ENCODE results near the gene CENPO. TPM values are rescaled to one million over a fixed set of nuclear protein-coding genes. Genes with fewer than 3 reads are reported as not detected.

Gene CENPO
- total RNA-seq, 1 donor: 26.3 TPM

GRCh38 chr2:24785671-24786321, 7.4 kb upstream of the CENPO start:
- TF ChIP-seq, protein P1, sequence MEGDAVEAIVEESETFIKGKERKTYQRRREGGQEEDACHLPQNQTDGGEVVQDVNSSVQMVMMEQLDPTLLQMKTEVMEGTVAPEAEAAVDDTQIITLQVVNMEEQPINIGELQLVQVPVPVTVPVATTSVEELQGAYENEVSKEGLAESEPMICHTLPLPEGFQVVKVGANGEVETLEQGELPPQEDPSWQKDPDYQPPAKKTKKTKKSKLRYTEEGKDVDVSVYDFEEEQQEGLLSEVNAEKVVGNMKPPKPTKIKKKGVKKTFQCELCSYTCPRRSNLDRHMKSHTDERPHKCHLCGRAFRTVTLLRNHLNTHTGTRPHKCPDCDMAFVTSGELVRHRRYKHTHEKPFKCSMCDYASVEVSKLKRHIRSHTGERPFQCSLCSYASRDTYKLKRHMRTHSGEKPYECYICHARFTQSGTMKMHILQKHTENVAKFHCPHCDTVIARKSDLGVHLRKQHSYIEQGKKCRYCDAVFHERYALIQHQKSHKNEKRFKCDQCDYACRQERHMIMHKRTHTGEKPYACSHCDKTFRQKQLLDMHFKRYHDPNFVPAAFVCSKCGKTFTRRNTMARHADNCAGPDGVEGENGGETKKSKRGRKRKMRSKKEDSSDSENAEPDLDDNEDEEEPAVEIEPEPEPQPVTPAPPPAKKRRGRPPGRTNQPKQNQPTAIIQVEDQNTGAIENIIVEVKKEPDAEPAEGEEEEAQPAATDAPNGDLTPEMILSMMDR (IDR thresholded peaks at IDR 0.05; ENCODE audit: insufficient read depth, low read depth, low read length): no peak
- H3K4me3 ChIP-seq (ENCODE audit: low read depth, low read length): no peak overlapping the region
- DNase-seq (ENCODE audit: low read depth): no peak

DNA sequence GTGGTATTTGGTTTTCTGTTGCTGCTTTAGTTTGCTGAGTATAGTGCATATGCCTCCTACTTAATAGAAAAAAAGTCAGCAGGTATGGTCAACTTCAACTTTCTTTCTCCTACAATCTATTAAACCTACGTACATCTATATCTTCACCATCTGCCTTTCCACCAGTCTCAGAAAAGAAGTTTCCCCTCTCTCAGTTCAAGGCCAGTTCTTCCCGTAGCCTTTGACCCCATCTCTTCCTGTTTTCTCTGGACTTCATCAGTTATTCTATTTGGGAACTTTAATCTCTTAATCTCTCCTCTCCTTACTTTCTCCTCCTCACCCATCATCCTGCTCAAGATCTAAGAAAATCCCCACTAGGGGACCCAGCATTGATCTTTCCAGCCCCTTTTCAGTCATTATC, 5.7 kb upstream of the CENPO start:
- no peak for DNase-seq (ENCODE audit: low read depth)
- no peak overlapping the region for H3K4me3 ChIP-seq (ENCODE audit: low read depth, low read length)
- TF ChIP-seq, protein P1 (IDR thresholded peaks at IDR 0.05; ENCODE audit: insufficient read depth, low read depth, low read length): no peak

DNA sequence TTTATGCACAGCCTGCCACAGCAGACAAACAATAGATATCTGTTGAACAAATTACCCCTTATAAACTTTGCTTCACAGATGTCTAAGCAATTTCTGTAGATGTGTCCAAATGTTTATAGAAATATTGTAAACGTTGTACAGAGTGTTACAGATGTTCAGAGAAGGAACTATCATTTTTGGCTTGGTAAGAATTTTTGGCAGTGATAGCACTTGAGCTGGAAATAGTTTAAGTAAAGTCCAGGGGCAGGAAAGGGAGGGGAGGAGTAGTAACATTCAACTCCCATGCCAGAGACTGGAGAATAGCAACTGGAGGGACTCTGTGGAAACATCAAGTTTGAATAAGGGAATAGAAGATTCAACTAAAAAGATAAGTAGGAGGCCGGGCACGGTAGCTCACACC, 4.4 kb upstream of the CENPO start:
- DNase-seq (ENCODE audit: low read depth): no peak
- TF ChIP-seq, protein P1 (IDR thresholded peaks at IDR 0.05; ENCODE audit: insufficient read depth, low read depth, low read length): no peak
- H3K4me3 ChIP-seq (ENCODE audit: low read depth, low read length): no peak overlapping the region

GRCh38 chr2:24791452-24791851, 1.8 kb upstream of the CENPO start:
- TF ChIP-seq, protein P1 (IDR thresholded peaks at IDR 0.05; ENCODE audit: insufficient read depth, low read depth, low read length): no peak
- DNase-seq (ENCODE audit: low read depth): no peak
- H3K4me3 ChIP-seq (ENCODE audit: low read depth, low read length): no peak overlapping the region

GRCh38 chr2:24792542-24792873, 717 bp upstream of the CENPO start:
- no peak for DNase-seq (ENCODE audit: low read depth)
- TF ChIP-seq, protein P1 (IDR thresholded peaks at IDR 0.05; ENCODE audit: insufficient read depth, low read depth, low read length): no peak
- H3K4me3 ChIP-seq (ENCODE audit: low read depth, low read length): peak overlapping the region; percentile 83

GRCh38 chr2:24793761-24794435, 673 bp downstream of the CENPO start:
- peak; percentile 51 for DNase-seq (ENCODE audit: low read depth)
- TF ChIP-seq, protein P1 (IDR thresholded peaks at IDR 0.05; ENCODE audit: insufficient read depth, low read depth, low read length): no peak
- H3K4me3 ChIP-seq (ENCODE audit: low read depth, low read length): peak overlapping the region; percentile 83
